ENCODE results near the gene GET3. TPM values are rescaled to one million over a fixed set of nuclear protein-coding genes. Genes with fewer than 3 reads are reported as not detected.

GET3 gene
- polyA plus RNA-seq, 3 donors, result 50.9 to 94.1 (median 93.1) TPM

DNA sequence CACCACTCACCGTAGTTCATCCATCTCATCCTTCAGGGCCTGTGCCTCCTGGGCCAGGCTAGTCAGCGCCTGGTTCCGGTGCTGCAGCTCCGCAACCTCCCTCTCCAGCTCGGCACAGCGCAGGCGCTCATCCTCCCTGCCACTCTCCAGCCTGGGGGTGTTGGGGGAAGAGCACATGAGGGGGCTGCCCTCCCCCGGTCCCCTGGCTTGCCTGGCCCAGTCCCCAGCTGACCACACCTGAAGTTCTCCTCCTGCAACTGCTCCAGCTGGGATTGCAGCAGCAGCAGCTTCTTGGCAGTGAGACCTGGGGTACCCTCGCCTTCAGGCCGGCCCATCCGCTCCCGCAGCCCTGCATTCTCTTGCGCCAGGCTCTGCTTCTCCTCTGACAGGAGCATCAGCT lies 33.6 kb downstream of the GET3 start:
- 91 to 98% (median 97%) methylated on average over 13 of the region's 13 CpGs for WGBS, 3 donors
- H3K27ac ChIP-seq (ENCODE audit: low read depth, low read length), result no peak overlapping the region

DNA sequence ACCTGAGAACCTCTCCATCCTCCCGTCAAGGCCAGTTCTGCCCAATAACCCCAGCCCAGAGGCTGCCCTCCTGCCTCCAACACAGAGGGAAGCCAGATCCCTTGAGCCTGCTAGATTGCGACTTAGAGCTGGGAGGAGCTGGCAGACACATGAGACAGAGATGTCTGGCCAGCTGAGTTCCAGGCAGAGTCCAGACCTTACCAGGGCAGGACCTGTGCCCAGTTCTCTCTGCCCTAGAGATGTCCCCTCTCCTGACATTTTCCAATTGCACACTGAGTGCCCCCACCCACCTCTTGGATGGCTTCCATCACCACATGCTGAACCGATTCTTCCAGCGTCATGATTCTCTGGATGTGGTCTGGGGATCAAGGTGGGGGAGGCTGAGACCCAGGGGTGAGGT lies 35.0 kb downstream of the GET3 start:
- 68 to 80% (median 71%) methylated on average over 4 of the region's 4 CpGs for WGBS, 3 donors
- no peak overlapping the region for H3K27ac ChIP-seq (ENCODE audit: low read depth, low read length)

DNA sequence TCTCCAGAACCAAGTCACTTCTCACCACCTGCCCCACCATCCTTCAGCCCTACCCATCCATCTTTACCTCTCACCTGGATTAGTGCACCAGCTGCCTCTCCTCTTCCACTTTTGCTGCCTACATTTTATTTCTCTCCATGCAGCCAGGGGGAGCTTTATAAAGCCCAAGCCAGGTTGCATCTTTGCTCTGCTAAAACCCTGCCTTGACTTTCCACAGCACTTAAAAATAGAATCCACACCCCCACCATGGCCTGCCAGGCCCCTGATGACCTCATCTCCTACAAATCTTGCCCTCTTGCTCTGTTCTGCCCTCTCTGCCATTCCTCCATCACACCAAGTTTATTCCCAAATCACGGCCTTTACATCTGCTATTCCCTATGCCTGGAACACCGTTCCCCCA lies 36.3 kb downstream of the GET3 start:
- no peak overlapping the region for H3K27ac ChIP-seq (ENCODE audit: low read depth, low read length)

DNA sequence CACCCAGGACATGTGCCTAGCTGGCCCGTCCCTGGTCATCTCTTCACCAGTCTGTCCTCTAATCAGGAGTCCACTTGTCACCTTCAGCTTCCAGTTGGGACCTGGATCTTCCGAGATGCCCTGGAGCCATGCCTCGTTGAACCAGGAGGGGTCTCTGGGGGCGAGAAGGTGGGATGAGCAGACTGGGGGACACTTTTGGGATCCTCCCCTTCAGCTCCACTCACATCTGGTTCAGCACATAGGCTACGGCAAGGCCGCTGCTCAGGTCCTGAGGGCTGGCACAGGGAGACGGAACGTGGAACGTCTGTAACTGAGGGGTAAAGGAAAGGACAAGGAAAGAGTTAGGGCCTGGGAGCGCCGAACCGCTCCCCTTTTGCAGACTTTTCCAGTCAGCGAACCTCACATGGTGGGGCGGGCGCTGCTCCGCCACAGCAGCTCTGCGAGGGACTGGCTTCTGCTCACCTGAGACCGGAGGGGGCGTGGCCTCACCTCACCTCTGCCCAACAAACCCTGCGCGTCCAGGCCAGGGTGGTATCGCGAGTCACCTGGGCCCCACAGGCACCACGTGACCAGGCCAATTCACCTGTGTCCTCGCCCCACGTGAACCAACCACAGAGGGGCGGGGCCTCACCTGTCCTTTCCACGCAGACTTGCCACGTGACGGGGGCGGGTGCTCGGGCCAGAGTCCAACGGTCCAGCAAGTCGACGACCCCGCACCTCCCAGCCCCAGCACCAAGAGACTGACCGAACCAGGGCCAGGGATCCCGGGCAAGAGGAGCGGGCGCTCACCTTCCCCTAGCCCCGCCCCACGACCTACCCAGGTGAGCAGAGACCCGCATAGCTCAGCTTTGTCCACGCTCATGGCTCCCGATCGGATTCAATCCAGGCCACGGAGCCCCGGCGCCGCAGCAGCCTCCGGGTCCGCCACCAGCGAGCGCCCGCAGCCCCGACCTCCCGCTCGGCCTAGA lies 37.6 kb downstream of the GET3 start, which contains the start of gene HOOK2:
Gene HOOK2, minus strand, starts transcription at position 965 of the 968 bp plus-strand sequence. Its CDS starts 103 bp downstream, at position 862.
- H3K27ac ChIP-seq (ENCODE audit: low read depth, low read length), result no peak within 1 kb of the TSS
- 7 to 22% (median 18%) methylated on average over 55 to 58 of the region's 58 CpGs for WGBS, 3 donors

More for the DNA sequence above, 36.3 kb downstream of the GET3 start:
- 74 to 89% (median 79%) methylated on average over 2 of the region's 2 CpGs for WGBS, 3 donors

DNA sequence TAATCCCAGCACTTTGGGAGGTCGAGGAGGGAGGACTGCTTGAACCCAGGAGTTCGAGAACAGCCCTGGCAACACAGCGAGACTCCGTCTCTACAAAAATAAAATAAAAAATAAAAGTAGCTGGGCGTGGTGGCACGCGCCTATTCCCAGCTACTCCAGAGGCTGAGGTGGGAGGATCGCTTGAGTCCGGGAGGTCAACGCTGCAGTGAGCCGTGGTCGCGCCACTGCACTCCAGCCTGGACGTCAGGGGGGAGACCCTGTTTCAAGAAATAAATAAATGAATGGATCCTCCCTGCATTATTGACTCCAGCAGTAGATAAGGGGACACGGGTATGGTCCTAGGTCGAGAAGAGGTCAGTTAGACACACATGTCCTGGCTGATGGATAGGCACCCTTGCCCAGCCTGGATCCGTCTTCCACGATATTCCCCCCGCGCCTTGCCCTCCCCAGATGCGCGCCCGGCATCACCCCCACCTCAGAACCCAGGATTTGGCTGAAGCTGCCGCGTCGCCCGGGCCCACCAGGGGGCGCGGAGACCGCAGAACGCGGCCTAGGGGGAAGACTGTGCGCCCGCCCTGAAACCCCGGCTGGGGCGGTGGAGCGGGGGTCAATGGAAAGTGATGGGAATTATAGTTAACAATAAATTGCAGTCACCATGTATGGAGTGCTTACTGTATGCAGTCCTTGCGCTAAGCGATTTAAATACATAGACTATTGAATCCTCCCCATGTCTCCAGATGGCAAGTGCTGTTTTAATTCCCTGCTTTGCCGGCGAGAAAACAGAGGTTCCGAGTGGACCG lies 40.1 kb downstream of the GET3 start:
- 9 to 10% (median 9%) methylated on average over 42 to 43 of the region's 43 CpGs for WGBS, 3 donors
- H3K27ac ChIP-seq (ENCODE audit: low read depth, low read length), result peak overlapping the region; percentile 92

DNA sequence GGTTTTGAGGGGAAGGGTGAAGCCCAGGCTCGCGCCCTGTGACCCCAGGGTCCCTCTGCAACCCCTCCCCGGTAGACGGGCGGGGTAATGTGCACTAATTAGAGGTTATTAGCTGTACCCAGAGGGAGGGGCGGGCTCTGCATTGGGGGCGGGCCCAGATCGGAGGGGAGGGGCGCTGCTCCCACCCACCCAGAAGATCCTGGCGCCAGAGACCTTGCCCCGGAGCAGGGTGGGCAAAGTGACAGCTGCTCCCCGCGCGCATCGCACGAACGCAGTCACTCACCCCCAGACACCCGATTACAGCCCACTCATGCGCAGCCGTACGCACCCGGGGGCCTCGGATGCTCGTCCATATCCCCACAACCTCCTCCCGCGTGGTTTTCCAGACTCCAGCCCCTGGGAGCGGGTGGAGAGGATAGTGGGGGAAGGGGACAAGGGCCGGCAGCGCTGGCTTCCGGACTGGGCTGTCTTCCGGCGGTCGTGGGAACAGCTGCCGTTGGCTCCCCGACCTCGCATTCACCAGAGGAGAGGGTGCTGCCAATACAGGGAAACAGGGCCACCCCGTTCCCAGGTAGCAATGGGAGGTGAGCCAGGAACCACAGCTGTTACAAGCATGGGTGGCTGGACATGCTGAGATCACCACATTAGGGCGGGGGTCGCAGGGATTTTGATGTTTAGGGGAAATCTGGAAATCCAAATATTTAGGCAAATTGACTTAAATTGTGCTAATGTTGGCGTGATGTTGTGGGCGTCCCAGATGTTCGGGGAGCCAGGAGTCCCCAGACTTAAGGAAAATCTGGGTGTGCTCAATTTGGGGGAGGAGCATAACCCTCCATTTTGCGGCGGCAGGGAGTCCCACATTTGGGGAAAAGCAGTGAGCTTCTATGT lies 41.0 kb downstream of the GET3 start:
- 1 to 2% (median 2%) methylated on average over 37 to 44 of the region's 44 CpGs for WGBS, 3 donors
- H3K27ac ChIP-seq (ENCODE audit: low read depth, low read length), result peak overlapping the region; percentile 92

DNA sequence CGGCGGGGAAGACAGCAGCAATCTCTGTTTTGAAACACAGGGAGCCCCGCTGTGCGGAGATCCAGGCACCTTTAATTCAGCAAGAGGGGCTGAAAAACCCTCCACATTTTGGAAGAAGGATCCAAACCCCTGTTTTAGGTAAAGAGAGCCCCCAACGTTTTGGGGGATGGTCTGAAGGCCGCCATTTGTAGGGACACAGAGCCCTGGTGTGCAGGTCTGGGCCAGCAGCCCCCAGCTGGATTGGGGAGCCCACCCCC lies 41.5 kb downstream of the GET3 start:
- H3K27ac ChIP-seq (ENCODE audit: low read depth, low read length), result peak overlapping the region; percentile 92
- 34 to 54% (median 37%) methylated on average over 6 of the region's 6 CpGs for WGBS, 3 donors

DNA sequence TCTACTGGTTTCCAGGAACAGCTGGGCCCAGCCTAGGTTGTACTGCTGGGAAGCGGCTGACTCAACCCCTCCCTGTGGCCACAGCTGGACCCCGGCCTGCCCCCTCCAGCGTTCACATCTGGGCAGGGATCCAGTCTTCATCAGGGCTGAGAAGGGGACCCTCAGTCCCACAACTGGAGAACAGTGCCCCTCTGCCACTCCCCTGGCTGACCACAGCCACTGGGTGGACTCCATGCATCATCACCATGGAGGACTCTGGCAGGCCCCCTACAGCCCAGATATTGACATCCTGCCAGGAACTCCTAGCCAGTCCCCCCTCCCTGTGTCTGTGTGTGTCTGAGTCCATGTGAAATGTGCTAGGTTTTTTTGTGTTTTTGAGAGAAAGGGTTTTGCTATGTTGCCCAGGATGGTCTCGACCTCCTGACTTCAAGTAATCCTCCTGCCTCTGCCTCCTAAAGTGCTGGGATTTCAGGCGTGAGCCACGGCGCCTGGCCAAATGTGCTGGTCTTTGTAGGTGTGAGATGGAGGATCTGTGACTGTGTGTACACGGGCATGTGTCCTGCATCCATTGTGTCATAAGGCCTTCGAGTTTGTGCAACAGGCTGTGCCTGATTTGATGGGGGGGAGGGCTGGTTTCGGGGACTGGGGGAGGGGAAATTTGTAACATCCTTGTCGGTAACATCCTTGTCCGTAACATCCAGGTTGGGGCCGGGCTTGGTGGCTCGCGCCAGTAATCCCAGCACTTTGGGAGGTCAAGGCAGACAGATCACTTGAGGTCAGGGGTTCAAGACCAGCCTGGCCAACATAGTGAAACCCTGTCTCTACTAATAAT lies 42.1 kb downstream of the GET3 start:
- H3K27ac ChIP-seq (ENCODE audit: low read depth, low read length), result peak overlapping the region; percentile 92
- 44 to 72% (median 45%) methylated on average over 15 of the region's 15 CpGs for WGBS, 3 donors

DNA sequence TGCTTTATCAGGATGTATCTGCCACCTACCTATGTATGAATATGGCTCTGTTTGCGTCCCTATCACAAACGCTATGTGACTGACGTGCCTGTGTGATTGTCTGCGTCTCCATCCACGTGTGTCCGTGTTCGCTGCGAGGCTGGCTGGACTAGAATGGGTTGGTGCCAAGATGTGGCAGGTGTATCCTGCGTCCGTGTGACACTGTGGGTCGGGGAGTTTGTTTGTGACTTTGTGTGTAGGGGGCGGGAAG lies 44.8 kb downstream of the GET3 start:
- WGBS, 3 donors, result 1 to 2% (median 2%) methylated on average over 12 of the region's 12 CpGs

DNA sequence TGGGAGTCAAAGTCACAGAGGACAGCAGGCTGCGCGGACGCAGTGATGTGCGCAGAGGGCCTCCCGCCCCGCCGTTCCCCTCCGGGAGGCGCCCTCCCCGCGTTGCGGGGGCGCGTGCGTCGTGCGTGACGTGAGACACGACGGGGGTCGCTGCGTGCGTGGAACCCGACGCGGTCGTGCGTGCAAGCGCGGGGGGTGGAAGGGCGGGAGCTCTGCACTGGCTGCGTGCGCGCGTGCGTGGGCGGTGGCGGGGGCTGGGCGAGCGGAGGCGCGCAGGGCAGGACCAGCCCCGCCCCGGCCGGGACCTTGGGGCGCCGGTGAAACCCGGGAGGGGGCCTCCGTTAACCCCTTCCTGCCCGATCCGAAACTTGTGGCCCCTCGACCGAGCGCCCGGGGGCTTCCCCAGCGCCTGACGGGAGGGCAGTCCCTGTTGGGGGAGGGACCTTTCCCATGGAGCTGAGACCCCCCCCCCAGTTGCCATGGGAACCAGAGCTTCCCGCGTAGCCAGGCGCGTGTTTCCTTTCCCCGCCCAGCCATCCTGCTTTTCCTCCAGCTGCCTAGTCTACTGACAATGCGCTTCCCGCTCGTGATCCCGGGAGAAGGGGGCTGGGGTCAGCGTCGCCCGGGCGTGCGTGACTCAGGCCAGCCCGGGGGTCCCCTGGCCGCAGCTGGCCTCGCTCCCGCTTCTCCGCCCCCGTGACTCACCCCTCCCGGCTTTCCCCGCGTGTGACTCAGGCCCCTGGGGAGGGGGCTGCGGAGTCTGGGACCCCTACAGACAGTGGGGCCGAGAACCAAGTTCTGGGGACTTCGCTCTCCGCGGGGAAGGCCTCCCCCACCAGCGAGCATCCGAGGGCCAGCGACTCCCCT lies 45.4 kb downstream of the GET3 start:
- 1 to 2% (median 1%) methylated on average over 58 to 88 of the region's 88 CpGs for WGBS, 3 donors
- peak overlapping the region; percentile 83 for H3K27ac ChIP-seq (ENCODE audit: low read depth, low read length)

More for the DNA sequence above, 44.8 kb downstream of the GET3 start:
- peak overlapping the region; percentile 83 for H3K27ac ChIP-seq (ENCODE audit: low read depth, low read length)

DNA sequence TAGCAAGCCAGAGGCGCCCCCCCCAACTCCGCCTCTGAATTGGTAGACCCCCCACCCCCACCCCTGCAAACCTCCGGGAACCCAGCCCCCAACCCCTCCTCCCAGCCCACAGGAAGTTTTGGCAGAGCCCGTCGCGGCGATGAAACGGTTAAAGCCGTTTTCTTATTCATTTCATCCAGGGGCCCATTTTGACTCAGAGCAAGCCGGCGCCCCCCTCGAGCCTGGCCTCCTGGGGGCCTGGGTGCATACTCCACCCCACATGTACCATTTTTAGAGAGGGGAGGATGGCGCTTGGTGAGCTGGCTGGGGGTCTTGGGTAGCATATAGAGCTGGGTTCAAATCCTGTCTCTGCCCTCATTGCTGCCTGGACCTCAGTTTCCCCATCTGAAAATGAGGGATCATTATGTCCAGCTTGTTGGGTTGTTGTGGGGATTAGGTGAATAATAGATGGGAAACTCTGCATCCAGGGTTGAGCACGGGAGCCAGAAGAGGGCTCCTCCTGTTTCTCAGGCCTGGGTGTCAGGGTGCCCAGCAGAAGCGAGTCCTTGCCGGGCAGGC lies 46.1 kb downstream of the GET3 start:
- peak overlapping the region; percentile 83 for H3K27ac ChIP-seq (ENCODE audit: low read depth, low read length)
- 11 to 22% (median 15%) methylated on average over 14 to 16 of the region's 16 CpGs for WGBS, 3 donors

DNA sequence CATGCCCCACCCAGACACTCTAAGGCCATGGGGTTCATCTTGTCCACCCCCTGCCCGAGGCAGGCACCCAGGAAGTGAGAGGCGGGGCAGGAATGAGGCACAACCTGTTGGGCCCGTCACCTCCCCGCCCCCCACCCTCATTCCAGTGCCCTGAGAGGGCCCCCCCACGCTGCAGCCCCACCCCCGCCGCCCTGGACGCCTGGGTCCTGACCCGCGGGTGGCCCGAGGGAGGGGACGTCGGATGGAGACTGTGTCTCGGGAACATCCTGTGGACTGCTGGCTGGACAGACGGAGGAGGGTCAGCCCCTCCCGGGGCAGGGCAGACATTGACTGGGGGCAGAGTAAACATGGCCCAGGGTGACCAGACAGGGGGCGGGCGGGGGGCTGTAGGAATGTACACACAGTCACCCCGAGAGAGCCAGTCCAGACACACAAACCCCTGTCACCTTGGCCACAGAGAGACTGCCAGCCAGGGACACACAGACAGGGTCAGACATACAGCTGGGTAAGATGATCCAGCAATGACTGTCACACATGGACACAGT lies 46.6 kb downstream of the GET3 start:
- 21 to 30% (median 22%) methylated on average over 15 to 18 of the region's 19 CpGs for WGBS, 3 donors
- peak overlapping the region; percentile 83 for H3K27ac ChIP-seq (ENCODE audit: low read depth, low read length)

DNA sequence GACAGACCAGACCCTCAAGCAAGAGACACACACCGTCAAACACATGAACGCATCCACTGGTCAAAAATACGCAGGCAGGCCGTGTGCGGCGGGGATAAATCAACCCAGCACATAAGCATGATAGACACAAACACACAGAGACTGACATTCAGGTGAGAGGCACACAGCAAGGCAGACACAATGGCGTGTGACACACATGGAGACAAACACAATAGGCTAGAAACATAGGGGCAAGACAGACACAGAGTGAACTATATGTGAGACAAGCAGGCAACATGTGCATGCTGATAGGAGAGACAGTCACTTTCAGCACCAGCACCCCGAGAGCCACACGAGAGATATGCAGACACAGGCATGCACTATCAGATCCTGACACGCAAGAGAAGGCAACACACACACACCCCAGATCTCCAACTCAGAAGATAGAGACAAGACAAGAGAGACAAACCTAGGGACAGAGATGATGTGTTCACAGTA lies 47.1 kb downstream of the GET3 start:
- peak overlapping the region; percentile 98 for H3K27ac ChIP-seq (ENCODE audit: low read depth, low read length)
- 72 to 76% (median 72%) methylated on average over 10 of the region's 10 CpGs for WGBS, 3 donors

DNA sequence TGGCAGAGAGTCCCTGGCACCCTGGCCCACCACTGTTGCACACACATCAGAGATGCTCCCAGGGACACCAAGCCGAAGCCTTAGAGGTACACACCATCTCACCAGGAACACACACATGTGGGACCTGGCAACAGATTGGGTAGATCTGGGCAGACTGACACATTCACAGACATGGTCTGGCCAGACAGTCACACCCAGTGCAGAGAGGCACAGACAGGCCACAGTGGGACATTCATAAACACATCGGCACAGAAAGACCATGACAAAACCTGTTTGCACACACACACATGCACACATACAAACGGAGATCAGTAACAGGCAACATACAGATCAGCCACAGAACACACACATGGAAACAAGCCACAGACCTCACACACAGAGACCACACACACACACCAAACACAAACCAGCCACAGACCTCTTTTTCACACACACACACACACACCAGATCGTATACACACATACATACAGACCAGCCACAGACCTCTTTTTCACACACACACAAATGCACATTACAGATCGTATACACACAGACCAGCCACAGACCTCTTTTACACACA lies 47.7 kb downstream of the GET3 start:
- WGBS, 3 donors, result 46 to 73% (median 54%) methylated on average over 5 of the region's 5 CpGs
- peak overlapping the region; percentile 98 for H3K27ac ChIP-seq (ENCODE audit: low read depth, low read length)

DNA sequence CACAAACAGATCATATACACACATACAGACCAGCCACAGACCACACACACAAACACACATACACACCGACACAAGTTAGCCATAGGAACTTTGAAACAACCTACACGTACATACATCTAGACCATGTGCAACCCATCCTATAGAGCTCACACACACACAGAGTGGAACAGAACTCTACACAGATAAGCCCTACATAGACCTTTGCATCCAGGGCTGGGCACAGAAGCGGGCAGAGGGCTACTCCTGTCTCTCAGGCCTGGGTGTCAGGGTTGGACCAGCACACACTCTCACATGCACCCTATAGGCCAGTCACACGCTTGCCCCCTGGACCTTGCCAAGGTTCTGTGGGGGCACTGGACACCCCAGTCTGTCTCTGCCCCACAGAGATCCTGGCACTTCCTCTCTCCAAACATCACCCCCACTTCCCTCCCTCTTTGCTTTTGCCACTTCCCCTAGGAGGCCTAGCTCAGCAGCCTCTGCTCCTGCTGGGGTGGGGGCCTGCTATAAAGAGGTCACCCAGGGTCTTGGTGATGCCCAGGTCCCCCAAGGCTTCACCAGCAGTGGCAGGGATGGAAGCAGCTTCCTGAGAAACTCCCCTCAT lies 48.2 kb downstream of the GET3 start:
- WGBS, 3 donors, result 49 to 84% (median 57%) methylated on average over 4 of the region's 4 CpGs
- H3K27ac ChIP-seq (ENCODE audit: low read depth, low read length), result peak overlapping the region; percentile 98
